ENCODE measurements around the gene GPX3. TPM values are rescaled to one million over a fixed set of nuclear protein-coding genes. Genes with fewer than 3 reads are reported as not detected.

Gene GPX3
- total RNA-seq, 1 donor from 2014 or later = 199 TPM

DNA sequence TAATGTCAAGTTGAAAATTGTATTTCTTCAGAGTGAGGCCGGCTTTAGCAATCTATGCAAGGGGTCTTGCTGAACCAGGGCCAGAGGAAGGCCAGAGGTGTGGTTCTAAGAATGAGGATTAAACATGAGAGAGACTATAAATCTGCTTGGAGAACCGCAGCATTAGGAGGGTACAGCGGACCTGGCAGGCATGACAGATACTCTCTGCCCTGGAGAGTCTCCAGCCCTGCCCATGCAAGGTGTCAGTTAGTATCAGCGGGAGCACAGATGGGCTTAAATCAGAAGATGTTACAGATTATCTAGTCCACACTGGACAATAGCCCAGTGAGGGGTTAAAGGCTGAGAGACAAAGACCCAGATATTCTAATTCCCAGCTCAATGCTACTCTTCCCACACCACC lies 11.5 kb upstream of the GPX3 start:
- DNase-seq (ENCODE audit: low spot score) (no peak), ATAC-seq (no peak)

DNA sequence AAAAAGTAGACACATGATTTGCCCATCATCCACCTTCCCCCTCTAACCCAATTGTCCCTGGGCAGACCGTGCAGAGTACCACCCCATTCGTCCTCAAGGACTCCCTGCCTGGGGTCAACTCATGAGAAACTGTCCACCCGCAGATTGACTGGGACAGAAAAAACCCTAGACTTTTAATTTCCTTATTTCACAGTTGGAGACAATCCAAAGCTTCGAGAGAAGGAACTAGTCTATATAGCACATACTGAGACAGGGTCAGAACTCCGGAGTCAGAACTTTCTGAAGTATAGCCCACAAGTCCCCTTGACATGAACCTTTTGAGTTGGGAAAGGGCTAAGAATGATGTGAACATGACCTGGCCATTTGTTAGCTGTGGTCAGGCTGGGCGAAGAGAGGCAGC lies 7.5 kb upstream of the GPX3 start:
- ATAC-seq = no peak
- no peak for DNase-seq (ENCODE audit: low spot score)

DNA sequence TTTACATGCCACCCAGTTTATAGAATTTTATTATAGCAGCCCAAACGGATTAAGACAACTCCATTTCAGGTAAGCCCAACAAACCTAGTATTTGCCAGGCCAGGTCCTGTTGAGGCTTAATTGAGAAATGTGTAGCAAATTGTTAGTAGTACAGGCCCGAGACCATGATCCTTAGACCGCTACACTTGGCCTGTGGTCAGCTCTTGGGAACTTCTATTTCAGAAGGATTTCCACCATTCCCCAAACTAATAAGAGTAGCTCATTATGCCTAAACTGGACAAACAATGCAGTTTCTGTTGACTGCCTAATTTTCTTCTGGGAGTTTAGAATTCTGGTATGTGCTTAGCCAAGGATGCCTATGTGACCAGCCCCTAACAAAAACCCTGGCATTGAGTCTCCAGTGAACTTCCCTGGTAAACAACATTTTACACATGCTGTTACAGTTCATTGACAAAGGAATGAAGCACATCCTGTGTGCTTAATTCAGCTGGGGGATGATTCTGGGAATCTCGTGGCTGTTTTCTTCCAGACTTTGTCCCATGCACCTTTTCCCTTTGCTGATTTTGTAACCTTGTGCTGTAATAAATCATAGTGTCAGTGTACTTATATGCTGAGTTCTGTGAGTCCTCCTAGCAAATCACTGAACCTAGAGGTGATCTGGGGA lies 5.6 kb upstream of the GPX3 start:
- ATAC-seq = peak; percentile 54
- no peak for DNase-seq (ENCODE audit: low spot score)

DNA sequence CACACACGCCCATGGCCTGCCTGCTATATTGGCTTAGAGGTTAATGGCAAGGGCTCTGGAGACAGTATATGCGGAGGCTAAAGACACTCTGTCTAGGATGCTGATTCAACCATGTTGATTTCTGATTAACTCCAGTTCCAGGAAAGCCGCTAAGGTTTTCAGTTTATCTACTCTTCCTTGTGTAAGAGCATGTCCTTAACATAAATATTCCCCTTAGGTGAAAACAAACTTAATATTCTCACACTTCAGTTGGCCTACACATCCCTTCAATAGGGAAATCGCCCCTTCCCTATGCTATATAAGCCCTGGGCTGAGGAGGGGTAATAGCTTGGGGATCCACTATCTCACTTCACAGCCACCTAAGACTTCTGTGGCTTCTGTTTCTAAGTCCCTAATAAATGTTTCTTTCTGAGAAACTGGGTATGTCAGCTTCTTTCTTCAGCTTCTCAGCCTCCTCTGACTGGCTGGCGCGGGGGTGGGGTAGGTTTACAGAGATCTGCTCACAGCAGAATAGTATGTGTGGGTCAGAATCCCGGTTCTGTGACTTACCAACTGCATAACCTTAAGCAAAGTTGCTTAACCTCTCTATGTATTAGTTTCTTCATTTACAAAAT lies 4.3 kb upstream of the GPX3 start:
- ATAC-seq (no peak), DNase-seq (ENCODE audit: low spot score) (no peak)

DNA sequence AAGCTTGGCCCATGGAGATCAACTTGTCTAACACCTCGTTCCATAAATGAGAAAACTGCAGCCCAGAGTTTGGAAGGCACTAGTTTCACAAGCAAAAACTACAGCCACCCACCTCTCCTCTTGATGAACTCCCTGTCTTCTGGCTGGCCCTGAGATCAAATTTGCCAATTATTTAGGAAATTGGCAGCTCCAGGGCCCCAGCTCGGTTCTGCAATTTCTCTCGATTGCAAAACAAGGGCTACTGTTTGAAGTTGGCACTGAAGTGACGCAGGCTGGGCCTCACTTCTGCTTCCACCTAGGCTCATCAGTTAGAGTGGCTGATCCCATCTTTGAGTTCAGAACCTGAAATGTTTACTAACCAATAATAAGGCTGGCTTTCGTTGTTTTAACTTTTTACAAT lies 3.7 kb upstream of the GPX3 start:
- DNase-seq (ENCODE audit: low spot score) (peak; percentile 88), ATAC-seq (peak; percentile 52)

DNA sequence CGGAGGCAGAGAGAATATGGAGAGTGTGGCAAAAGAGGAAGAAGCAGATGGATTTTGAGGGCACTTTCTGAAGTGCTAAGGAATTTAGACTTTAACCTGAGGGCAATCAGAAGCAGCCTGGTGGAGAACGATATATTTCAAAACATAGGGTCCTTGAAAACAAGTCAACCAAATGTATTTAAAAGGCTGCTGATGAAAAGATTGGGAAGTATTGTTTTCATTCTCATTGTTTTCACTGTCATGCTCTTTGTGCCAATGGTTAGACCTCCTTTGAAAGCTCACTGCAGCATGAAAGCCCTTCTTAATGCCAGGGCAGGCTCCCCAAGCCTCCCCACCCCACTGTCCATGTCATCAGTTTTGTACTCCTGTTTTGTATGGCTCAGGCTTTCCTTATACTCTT lies 2.5 kb upstream of the GPX3 start:
- no peak for ATAC-seq
- no peak for DNase-seq (ENCODE audit: low spot score)

DNA sequence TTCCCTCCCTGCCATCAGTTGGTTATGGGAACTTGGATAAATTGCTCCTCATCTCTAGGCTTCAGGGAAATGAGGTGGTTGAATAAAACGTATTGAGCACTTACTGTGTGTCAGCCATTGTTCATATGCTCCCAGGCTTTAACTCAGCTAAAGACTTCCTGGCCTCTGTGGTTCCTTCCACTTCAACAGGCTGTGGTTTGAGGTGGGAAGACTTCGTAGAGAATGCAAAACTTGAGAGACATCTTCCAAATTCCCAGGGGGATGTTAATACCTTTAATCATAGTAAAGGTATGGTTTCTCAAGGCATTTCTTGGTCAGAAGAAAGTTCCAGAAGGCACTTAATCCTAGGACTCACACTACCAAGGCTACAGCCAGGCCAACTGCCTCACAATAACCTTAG lies 1.5 kb upstream of the GPX3 start:
- ATAC-seq = no peak
- DNase-seq (ENCODE audit: low spot score) = no peak

DNA sequence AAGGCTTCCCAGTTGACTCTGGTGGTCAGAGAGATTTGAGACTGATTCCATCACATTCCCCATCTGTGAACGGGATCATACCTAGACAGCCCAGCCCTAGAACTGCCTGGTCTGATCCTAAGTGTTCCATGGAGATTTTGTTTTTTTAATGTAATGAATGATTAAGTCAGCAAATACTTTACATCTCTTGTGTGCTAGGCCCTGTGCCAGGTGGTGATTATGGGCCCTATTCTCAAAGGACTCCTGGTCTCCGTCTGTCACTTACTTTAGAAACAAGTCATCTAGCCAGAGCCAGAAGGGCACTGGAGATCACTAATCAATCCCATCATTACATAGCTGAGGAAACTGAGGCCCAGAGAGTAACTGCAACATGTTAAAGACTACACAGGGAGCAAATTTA lies 1.1 kb upstream of the GPX3 start:
- DNase-seq (ENCODE audit: low spot score) (no peak), ATAC-seq (no peak)

DNA sequence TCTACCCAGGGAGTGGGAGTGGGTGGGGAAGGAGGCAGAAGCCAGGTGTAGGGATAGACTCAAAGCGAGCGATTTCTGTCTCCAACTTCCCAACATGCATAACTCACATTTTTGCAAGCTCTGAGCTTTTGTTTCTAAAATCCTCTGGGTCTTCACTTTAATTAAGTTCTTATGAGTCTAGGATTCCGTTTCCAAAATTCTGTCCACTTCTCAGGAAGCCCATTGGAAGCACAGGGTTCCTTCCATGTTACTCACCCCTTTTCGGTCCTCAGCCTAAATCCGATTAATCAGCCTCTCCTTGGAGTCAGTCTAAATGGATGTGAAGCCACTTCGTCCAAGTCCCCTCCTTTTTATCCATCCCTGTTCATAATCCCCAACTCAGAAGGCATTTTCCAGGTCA lies 1.4 kb downstream of the GPX3 start:
- no peak for ATAC-seq
- no peak for DNase-seq (ENCODE audit: low spot score)

DNA sequence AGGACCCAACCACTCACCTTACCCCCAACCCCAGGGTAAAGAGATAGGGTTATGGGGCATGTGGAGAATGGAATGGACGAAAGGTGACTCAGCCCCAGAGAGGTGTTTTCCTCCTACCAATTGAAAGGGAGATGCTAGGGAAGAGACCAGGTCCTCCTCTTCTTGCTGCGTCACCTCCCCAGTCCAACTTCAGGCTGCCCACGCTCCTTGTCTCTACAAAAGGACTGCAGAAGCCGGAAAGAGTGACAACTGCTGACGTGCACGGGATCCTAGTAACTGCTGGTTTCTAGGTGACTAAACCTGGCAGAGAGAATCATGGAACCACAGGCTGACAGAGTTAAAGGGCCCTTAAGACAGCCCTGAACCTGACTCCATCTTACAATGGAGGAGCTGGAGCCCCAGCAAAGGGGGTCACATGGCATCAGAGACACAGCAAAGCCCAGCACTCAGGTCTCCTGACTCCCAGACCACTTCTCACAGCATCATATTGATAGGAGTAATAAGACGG lies 2.2 kb downstream of the GPX3 start:
- ATAC-seq (peak; percentile 2), DNase-seq (ENCODE audit: low spot score) (no peak)

DNA sequence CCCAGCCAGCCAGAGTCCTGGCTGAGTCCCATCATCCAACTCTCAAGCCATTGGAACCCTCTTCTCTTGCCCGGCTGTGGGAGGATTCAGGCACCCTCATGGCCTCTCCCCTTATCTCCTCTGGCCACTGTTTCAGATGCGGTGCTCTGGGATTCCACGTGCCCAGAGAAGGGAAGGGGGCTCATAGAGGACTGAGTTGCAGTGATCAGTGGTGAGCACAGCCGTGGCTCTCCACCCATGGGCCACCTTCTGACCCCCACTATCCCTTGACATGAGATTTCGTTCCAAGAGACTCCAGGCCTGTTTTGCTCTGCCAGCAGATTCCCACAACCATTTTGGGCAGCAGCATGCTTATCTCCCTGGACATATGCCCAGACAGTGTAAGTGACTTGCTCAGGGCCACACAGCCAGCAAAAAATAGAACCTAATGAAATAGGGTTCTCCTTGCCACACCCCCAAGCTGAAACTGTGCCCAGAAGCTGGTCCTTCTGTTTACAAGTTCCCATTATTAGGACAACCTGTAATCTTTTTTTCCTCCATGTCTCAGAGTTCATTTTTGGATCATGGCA lies 2.7 kb downstream of the GPX3 start:
- ATAC-seq = peak; percentile 53
- DNase-seq (ENCODE audit: low spot score) = peak; percentile 90

DNA sequence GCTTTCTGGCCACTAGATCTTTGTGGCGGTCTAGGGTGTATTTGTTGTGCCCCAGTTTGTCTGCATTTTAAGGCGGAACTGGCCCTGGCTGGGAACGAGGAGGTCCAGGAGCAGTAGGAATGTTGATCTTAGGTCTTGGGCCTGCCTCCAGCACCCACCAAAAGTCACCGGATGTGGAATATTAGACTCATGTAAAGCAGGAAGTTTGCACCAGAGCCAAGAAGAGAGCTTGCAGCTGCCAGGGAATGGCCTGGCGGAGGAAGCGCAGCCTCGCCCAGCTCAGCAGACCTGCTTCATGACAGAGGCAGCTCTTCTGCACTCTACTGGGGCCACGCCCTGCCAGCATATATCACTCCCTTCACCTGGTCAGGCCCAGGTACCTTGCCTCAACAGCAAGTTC lies 3.3 kb downstream of the GPX3 start:
- DNase-seq (ENCODE audit: low spot score) (no peak), ATAC-seq (peak; percentile 5)

DNA sequence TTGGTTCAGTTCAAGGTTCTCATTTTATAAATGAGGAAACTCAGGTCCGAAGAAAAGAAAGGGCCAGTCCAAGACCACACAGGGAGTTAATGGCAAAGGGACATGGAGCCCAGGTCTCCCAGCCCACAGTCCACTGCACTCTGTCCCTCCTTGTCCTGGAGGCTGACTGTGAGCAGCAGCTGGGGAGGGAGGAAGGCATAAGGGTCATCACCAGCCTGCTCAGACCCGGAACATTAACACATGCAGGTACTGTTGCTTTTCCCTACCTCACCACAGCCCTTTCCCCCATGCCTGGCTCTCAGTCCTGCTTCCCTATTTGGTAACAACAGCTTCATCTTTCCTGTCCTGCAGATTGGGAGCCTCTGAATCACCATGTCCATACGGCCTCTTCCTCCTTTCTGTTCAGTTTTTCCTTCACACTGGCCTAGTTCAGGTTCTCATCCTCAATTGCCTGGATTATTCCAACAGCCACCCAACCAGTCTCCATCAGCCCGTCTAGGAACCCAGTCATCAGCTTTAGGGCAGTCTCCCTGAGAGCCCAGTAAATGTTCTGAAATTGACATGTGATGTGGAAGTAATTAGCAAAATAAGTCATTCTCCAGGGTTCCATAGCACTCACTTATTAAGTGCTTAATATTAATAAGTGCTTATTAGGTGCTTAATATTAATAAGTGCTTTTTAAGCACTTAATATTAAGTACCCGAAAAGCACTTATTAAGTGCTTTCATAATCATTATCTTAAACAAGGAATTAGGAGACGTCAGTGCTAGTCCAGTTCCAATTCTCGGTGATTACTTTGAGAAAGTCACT lies 4.3 kb downstream of the GPX3 start:
- DNase-seq (ENCODE audit: low spot score) (no peak), ATAC-seq (no peak)

DNA sequence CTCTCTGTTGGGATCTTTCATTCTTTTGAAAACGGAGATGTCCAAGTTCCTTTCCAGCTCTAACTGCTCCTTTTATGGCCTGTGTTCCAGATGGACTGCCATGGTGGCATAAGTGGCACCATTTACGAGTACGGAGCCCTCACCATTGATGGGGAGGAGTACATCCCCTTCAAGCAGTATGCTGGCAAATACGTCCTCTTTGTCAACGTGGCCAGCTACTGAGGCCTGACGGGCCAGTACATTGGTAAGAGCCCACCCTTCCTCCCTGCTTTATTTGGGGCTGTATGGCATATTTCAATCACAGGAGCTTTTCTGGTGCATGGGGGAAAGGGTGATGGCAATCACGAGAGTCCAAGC lies 4.8 kb downstream of the GPX3 start:
- DNase-seq (ENCODE audit: low spot score) (no peak), ATAC-seq (no peak)

DNA sequence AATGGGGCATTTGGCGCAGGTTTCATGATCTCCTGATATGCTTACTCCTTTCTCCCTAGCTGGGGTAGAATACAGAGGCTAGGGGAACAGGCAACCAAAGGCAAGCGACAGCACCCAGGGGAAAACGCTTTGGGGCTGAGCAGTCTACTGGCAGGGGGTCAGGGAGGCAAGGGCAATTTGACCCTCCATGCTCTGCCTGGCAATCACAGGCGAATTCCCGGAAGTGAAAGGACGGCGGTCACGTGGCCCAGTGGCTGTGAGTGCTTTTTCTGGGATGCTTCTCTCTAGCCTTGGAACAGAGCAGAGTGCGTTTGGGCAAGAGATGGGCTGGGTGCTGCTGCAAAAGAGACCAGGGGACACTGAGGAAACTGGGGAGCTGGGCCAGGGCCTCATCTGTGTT lies 5.7 kb downstream of the GPX3 start:
- ATAC-seq = no peak
- DNase-seq (ENCODE audit: low spot score) = no peak

DNA sequence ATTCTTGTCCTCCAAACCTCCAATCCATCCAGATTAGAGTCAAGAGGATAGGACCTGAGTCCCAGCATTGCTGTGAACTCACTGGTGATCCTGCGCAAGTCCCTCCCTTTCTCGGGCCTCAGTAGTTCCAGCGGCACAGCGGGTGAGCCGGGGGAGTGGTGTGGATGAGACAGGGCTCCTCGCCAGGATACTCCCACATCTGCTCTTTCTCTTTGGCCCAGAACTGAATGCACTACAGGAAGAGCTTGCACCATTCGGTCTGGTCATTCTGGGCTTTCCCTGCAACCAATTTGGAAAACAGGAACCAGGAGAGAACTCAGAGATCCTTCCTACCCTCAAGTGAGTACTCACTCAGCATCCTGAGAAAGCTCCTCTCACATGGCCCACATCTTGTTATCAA lies 6.3 kb downstream of the GPX3 start:
- ATAC-seq = no peak
- no peak for DNase-seq (ENCODE audit: low spot score)

DNA sequence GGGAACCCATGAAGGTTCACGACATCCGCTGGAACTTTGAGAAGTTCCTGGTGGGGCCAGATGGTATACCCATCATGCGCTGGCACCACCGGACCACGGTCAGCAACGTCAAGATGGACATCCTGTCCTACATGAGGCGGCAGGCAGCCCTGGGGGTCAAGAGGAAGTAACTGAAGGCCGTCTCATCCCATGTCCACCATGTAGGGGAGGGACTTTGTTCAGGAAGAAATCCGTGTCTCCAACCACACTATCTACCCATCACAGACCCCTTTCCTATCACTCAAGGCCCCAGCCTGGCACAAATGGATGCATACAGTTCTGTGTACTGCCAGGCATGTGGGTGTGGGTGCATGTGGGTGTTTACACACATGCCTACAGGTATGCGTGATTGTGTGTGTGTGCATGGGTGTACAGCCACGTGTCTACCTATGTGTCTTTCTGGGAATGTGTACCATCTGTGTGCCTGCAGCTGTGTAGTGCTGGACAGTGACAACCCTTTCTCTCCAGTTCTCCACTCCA lies 7.6 kb downstream of the GPX3 start:
- ATAC-seq (no peak), DNase-seq (ENCODE audit: low spot score) (no peak)

DNA sequence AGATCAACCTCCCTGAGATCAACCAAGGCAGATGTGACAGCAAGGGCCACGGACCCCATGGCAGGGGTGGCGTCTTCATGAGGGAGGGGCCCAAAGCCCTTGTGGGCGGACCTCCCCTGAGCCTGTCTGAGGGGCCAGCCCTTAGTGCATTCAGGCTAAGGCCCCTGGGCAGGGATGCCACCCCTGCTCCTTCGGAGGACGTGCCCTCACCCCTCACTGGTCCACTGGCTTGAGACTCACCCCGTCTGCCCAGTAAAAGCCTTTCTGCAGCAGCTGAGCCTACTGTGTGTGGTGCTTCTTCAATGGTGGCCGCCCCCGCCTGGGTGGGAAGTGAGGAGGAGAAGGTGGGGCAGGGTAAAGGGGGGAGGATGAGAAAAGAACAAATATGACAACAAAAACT lies 8.3 kb downstream of the GPX3 start:
- ATAC-seq (no peak), DNase-seq (ENCODE audit: low spot score) (no peak)

DNA sequence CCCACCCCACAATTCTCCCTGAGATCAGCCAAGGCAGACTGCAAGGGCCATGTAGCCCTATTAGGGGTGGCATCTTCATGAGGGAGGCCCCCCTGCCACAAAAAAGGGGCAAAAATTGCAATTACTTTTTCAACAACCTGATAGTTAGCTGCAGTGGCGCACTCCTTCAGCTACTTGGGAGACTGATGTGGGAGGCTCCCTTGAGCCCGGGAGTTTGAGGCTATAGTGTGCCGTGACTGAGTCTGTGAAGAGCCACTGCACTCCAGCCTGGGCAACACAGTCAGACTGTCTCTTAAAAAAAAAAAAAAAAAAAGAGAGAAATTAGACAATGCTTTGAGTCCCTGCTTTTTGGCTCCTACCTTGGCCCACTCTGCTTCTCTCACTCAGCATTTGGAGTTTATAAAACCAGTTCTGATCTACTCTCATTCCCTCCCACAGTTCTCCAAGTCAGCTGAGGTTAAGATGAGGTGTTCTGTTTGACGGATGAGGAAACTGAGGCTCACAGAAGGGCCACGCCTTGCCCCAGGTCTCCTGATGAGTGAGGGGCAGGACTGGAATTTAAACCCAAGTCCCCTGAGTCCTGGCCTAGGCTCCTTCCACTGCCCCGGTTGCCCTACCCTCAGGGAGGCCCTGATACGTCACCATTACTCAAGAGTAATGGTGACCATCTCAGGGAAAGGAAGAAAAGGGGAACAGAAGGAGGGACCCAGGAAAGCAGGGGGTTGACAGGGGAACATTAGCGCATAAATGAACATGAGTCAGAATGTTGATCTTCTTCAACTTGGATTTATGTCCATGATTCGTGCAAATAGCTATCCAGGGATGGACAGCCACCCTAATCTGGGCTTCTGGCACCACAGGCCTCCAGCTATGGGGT lies 9.0 kb downstream of the GPX3 start:
- ATAC-seq (no peak), DNase-seq (ENCODE audit: low spot score) (no peak)

DNA sequence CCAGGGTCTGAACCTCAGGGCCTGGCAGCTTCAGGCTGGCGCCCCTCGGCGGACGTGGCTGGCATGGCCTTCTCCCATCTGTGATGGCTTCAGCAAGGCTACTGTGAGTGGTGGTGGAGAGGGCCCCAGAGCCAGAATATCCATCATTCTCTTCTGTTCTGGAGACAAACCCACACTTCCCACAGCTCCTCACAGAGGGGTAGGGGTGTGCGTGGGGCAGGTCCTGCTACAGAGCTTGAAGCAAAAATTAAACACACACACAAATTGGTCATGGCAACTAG lies 9.6 kb downstream of the GPX3 start:
- ATAC-seq = peak; percentile 5
- no peak for DNase-seq (ENCODE audit: low spot score)

DNA sequence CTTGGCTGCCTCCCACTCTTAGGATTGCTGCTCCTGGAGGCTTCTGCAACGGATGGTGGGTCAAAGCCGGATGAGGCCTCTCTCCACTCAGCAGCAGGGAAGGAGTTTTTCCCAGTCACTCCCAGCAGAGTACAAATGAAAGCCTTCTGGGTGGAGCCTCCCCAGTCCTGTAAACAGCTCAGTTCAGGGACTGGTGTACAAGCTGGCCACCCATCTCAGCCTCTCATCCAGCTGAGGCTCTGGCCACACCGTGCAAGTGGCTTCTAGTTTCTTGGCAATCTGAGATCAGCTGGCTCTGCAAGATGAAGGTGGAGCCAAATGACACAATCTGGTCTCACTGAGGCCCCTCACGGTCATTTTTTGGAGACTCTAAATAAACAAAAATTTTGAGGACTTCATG lies 10.0 kb downstream of the GPX3 start:
- DNase-seq (ENCODE audit: low spot score) = no peak
- peak; percentile 63 for ATAC-seq

Measured in left lobe of liver (tissue), 2 donors.